DND-41 (cell line): Measurements from ENCODE around the gene TRIM32.

Source experiments
- EZH2 ChIP-seq: IDR thresholded peaks from 3 replicates; pipeline ENCODE4 v1.6.1; 2012; ENCODE audit warnings: borderline replicate concordance, low read depth, mild to moderate bottlenecking, moderate library complexity, low read length, inconsistent platforms; ENCODE audit not compliant: severe bottlenecking
- TF ChIP-seq, protein P1 (sequence below): IDR thresholded peaks from 2 replicates; pipeline ENCODE4 v1.5.1; 2012; ENCODE audit warnings: borderline replicate concordance, low read length, moderate library complexity, mild to moderate bottlenecking; ENCODE audit not compliant: poor library complexity, severe bottlenecking; ENCODE audit errors: extremely low read depth

DNA sequence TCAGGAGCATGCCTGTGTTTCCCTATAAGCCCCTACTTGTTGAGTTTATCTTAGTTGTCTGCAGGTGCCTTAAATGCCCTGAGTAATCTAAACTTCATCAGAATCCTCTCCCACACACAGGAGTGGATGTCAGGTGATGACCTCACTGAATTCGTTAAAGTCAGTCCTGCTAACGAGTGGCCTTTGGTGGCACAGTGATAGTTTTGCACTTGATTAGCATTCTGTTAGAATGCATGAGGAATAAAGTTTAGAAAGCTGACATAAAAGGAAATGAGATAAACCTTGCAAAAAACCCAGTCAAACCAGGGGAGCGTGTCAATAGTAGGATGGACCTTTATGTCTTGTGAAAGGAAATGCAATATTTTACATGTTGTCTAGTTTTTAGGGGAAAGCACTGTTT is 4.5 kb downstream of the TRIM32 start:
- TF ChIP-seq, protein P1, sequence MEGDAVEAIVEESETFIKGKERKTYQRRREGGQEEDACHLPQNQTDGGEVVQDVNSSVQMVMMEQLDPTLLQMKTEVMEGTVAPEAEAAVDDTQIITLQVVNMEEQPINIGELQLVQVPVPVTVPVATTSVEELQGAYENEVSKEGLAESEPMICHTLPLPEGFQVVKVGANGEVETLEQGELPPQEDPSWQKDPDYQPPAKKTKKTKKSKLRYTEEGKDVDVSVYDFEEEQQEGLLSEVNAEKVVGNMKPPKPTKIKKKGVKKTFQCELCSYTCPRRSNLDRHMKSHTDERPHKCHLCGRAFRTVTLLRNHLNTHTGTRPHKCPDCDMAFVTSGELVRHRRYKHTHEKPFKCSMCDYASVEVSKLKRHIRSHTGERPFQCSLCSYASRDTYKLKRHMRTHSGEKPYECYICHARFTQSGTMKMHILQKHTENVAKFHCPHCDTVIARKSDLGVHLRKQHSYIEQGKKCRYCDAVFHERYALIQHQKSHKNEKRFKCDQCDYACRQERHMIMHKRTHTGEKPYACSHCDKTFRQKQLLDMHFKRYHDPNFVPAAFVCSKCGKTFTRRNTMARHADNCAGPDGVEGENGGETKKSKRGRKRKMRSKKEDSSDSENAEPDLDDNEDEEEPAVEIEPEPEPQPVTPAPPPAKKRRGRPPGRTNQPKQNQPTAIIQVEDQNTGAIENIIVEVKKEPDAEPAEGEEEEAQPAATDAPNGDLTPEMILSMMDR, result no peak
- TF ChIP-seq EZH2, result no peak
